Middle frontal gyrus (tissue), 1 donor: Measurements from ENCODE around the gene TMEM8B.
"Not testable (repeated sequence)": the region's sequence is repeated elsewhere in the genome, so short reads cannot be mapped to it uniquely, and the experiment has no call there.

Source experiments
- DNase-seq: peaks from one replicate; pipeline ENCODE4 v3.0.0-alpha.2; 2015; ENCODE audit warnings: low spot score; ENCODE audit errors: extremely low spot score

The TMEM8B gene

GRCh38 chr9:35862328-35862727 lies 33.3 kb downstream of the TMEM8B start:
- DNase-seq, result no peak

GRCh38 chr9:35863583-35863982 lies 34.6 kb downstream of the TMEM8B start:
- no peak for DNase-seq

GRCh38 chr9:35864695-35865255 lies 35.7 kb downstream of the TMEM8B start:
- no peak for DNase-seq

DNA sequence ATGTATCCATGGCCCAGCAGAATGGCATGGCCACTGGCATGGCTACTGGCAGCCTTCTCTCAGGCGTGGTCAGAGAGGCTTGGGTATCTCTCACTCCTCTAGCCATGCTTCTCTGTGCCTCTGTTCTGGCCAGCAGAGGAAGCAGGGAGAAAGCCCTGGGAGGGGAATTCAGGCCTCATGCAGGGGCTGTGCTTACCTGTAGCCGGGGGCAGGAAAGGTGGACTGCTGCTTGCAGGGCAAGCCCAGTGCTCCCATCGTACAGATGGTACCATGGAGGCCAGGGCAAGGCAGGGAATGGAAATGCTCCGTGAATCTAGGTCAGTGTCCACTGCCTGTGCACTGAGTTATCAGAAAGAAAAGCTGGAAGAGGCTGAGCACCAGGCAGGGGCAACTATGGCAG lies 38.5 kb downstream of the TMEM8B start:
- no peak for DNase-seq

DNA sequence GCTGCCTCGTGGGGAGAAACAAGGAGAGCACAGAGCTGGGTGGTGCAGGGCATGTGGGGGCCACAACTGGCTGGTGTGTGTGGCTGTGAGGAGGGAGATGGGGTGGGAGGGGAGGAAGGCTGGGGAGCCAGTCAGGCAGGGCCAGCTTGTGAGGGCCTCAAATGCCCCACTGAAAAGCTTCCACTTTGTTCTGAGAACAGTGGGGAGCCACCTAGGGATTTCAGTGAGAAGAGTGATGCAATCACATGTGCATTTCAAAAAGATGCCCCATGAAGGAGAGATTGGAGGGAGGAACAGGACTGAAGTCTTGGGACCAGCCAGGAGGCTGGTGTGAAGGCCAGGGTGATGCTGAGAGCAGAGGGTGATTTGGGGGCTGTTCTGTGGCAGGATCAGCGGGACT lies 39.9 kb downstream of the TMEM8B start:
- DNase-seq, result no peak

DNA sequence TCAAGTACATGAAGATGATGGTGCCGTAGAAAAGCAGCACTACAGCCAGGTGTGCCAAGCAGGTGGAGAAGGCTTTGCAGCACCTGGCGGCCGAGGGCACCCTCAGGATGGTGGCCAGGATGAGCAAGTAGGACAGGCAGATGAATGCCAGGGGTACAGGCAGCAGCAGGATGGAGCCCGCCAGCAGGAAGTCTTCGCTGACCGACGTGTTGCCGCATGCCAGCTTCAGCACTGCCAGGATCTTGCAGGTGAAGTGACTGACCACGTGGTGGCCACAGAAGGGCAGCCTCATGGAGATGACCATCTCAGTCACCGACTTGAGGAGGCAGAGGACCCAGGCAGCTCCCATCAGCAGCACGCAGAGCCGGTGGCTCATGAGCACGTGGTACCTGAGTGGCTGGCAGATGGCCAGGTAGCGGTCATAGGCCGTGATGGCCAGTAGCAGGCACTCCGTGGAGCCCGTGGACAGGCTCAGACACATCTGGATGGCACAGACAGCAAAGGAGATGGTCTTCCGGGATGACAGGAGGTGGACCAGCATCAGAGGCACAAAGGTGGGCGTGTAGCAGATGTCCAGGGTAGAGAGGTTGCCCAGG lies 40.7 kb downstream of the TMEM8B start:
- DNase-seq, result no peak

- no peak for DNase-seq
Measured at GRCh38 chr9:35870351-35870923, 41.4 kb downstream of the TMEM8B start, which contains the start of gene OR13J1. OR13J1 (minus strand) TSS chr9:35870401; CDS start chr9:35870401, 0 bp downstream.

GRCh38 chr9:35871545-35871944 lies 42.5 kb downstream of the TMEM8B start:
- DNase-seq, result no peak

- peak; percentile 7 for DNase-seq
Measured at GRCh38 chr9:35872505-35872904, 43.5 kb downstream of the TMEM8B start.

GRCh38 chr9:35882263-35882848 lies 53.3 kb downstream of the TMEM8B start:
- peak; percentile 56 for DNase-seq

- no peak for DNase-seq
Measured at GRCh38 chr9:35882996-35883395, 54.0 kb downstream of the TMEM8B start.

- DNase-seq, result not testable (repeated sequence)
Measured at GRCh38 chr9:35884908-35885307, 55.9 kb downstream of the TMEM8B start.

DNA sequence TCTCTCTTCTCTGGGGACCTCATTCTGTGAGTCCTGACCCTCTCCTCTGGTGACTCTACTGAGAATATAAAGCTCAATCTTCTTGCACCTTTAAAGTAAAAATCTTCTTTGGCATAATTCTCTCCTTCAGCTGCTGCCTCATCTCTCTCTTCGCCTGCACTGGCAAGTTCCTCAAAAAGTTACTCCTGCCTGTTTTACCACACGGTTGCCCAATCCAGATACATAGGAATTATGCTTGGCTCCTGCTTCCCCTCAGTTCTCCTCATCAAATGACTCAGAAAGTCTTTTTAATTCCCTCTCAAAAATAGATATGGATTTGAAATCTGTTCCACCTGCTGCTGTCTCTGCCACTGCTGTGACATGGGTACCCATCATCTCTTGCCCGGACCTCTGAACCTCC lies 62.6 kb downstream of the TMEM8B start:
- DNase-seq, result no peak

- DNase-seq, result no peak
Measured at GRCh38 chr9:35892051-35892450, 63.0 kb downstream of the TMEM8B start.

DNA sequence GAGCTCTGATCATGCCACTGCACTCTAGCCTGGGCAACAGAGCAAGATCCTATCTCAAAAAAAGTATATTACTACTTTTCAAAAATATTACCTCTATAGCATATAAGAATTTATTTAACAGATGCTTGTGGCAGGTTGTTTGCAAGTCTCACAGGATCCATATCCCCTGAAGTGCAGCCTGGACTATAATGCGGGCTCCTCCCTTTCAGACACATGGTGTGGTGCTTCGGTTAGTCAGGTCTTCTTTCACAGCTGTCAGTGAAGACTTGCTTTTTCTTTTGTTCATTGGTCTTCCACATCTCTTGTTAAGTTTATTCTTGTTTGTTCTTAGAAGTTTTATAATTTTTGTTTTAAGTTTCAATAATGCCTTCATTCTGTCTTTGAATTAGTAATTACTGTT lies 67.5 kb downstream of the TMEM8B start:
- DNase-seq, result no peak

GRCh38 chr9:35897376-35898099 lies 68.5 kb downstream of the TMEM8B start:
- DNase-seq, result not testable (repeated sequence)

DNA sequence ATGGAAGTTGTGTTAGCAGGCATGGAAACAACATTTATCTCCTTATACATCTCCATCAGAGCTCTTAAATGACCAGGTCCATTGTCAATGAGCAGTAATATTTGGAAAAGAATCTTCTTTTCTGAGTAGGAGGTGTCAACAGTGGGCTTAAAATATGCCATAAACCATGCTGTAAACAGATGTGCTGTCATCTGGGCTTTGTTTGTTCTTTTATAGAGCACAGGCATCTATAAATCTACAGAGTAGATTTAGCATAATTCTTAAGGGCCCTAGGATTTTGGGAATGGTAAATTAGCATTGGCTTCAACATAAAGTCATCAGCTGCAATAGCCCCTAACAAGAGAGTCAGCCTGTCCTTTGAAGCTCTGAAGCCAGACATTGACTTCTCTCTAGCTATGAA lies 69.3 kb downstream of the TMEM8B start:
- DNase-seq, result no peak

- DNase-seq, result no peak
Measured at GRCh38 chr9:35899021-35899420, 70.0 kb downstream of the TMEM8B start.

- DNase-seq, result peak; percentile 35
Measured at GRCh38 chr9:35903049-35903448, 74.0 kb downstream of the TMEM8B start.

DNA sequence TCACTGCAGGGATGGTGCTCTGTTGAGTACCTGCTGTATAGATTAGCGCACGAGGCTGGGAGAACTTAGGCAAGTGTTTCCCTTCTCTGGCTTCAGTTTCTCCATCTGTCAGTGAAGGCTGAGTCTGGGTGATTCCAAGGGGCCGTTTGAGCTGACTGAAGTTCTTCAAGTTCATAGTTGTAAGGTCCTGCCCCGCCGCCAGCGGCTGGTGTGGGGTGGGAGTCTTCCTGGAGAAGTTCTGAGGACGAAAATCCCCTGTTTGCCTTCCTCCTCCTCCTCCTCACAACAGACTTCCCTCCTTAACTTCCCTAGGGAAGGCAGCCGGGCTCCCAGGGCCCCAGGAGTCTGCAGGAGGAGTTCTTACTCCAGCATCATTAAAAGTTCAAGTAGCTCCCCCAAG lies 75.3 kb downstream of the TMEM8B start:
- DNase-seq, result no peak

DNA sequence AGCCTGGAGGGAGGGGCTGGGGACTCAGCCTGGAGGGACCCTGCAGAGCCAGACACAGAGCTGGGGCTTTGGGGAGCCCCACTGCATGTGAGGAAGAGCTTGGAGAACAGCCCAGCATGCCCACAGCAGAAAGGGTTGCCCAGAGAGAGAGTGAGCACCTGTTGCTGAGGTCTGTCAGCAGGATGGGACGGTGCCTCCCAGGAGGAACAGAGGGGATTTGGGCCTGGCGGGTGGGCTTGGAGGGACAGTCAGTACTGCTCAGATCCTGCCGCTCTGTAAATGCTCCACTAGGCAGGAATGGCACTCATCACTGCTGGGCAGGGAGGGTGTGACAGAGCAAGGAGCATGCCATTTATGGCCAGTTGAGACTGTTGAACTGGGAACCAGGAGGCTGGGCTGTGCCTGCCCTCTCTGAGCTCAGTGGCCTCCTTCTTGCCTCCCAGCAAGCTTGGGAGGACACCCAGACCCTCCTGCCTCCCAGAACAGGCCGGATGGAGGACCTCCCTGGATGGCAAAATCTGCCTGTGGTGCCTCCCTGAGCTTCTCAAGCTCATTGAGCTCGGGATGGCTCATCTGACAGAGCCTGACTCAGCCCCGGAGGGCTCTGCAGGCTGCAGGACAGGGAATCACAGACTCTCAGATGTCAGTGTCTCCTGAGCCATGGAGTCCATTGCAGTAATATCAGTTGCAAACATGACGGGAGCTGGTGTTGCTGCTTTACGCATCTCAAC lies 76.2 kb downstream of the TMEM8B start:
- no peak for DNase-seq
